ENCODE results near the gene PLA2G6.
A peak's percentile ranks its signal among the peaks of the same experiment; 100 is the strongest.

Gene PLA2G6

DNA sequence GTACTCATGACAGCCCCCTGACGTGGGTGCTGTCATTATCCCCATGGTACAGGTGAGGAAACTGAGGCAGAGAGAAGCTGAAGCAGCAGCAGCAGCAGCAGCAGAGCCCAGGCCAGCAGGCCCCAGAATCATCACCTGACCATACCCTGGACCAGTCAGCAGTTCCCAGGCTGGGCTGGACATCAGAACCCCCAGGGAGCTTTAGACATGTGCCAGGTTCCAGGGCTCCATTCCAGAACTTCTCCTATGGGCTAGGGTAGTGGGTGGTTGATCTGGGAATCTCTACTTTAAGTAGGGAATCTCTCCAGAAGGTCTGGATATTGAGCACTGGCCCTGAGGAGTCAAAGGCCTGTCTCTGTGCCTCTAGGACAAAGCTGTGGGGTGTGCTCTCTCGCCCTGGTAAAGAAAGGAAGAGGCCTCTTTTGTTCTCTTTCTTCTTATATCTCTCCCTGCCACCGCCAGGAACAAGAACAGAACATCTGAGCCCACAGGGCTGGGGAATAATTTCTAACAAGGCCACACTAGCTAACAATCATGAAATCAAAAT, 46.8 kb upstream of the PLA2G6 start:
- no peak overlapping the region for H3K23ac ChIP-seq (ENCODE audit: low read length)
- H2BK5ac ChIP-seq (ENCODE audit: low read depth, low read length, poor library complexity) = no peak overlapping the region
- no peak overlapping the region for H3K9ac ChIP-seq (ENCODE audit: low read length)
- no CpG with 5 or more reads among the region's 3 CpGs for WGBS (ENCODE audit: extremely low coverage, insufficient coverage, insufficient read length)
- no peak overlapping the region for H3K27ac ChIP-seq (ENCODE audit: low read depth, low read length)
- no peak overlapping the region for H2AK5ac ChIP-seq (ENCODE audit: low read length)
- H2BK12ac ChIP-seq (ENCODE audit: low read length) = no peak overlapping the region
- H4K91ac ChIP-seq (ENCODE audit: low read depth, low read length) = no peak overlapping the region
- peaks cover 78 to 80% of the 10 kb centered on the region in 2 experiments for H3K36me3 ChIP-seq (ENCODE audit: control insufficient read depth in 1 of 2, insufficient read depth in 2 of 2, low read length in 2 of 2)
- no peaks in the 10 kb centered on the region for H3K79me1 ChIP-seq (ENCODE audit: low read length)
- no peak overlapping the region for H3K18ac ChIP-seq (ENCODE audit: low read length)
- H3K27me3 ChIP-seq (ENCODE audit: insufficient read depth, low read length) = no peaks in the 10 kb centered on the region
- H3K79me2 ChIP-seq (ENCODE audit: control insufficient read depth, insufficient read depth, low read length, poor library complexity) = no peaks in the 10 kb centered on the region
- no peak overlapping the region for H4K12ac ChIP-seq (ENCODE audit: low read depth, low read length)
- H3K4me3 ChIP-seq (ENCODE audit: low read depth, low read length) = no peak overlapping the region
- no peak overlapping the region for H3K4me2 ChIP-seq (ENCODE audit: low read length)
- no peak overlapping the region for H3K4ac ChIP-seq (ENCODE audit: low read depth, low read length)
- H3K4me1 ChIP-seq (ENCODE audit: control insufficient read depth in 1 of 2, insufficient read depth in 2 of 2, low read length in 2 of 2) = peaks cover 0 to under 1% of the 10 kb centered on the region in 2 experiments
- H2BK120ac ChIP-seq (ENCODE audit: insufficient read depth, low read length, poor library complexity) = no peak overlapping the region
- no peak for DNase-seq
- no peak overlapping the region for H2AFZ ChIP-seq (ENCODE audit: insufficient read depth, low read length, poor library complexity)
- no peaks in the 10 kb centered on the region for H3K9me3 ChIP-seq (ENCODE audit: insufficient read depth, low read depth, low read length)
- H3K14ac ChIP-seq (ENCODE audit: low read length) = no peak overlapping the region
- H4K8ac ChIP-seq (ENCODE audit: low read depth, low read length) = no peak overlapping the region

GRCh38 chr22:38226853-38227649, 45.4 kb upstream of the PLA2G6 start:
- no peak overlapping the region for H4K91ac ChIP-seq (ENCODE audit: low read depth, low read length)

DNA sequence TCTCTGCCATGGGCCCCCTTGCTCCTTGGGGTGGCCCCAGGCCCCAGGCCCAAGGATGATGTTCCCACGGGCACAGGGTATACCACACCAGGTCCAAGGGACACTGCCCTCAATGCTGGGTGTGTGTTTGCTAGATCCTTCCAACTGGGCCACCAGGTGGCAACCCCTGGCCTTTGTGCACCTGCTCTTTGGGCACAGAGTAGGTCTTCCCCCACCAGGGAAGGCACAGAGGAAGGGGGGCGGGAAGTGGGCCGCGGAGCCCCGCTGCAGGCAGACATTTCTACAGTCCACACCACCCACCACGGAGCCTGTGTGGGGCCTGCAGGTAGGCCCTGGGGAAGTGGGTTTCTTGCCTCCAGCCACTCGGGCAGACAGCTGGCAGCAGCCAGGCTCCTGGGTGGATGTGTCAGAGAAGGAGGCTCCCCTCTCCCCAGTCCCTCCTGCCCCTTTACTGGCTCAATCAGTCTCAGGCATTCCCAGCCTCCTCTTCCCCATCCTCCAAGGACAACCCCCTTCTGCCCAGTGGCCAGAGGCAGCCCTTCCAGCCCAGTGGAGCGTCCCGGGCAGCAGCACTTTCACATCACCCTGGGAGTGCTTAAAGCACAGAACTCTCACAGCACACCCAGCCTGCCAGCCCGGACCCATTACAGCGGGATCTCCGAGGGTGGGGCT, 41.8 kb upstream of the PLA2G6 start:
- no peak overlapping the region for H3K14ac ChIP-seq (ENCODE audit: low read length)

More at GRCh38 chr22:38226853-38227649, 45.4 kb upstream of the PLA2G6 start:
- 100% methylated on average over 4 of the region's 25 CpGs for WGBS (ENCODE audit: extremely low coverage, insufficient coverage, insufficient read length)
- Histone ChIP-seq H3K23ac (ENCODE audit: low read length) (no peak overlapping the region), H3K14ac (ENCODE audit: low read length) (no peak overlapping the region), H4K12ac (ENCODE audit: low read depth, low read length) (no peak overlapping the region), H2BK5ac (ENCODE audit: low read depth, low read length, poor library complexity) (no peak overlapping the region), H2AFZ (ENCODE audit: insufficient read depth, low read length, poor library complexity) (no peak overlapping the region), H3K27me3 (ENCODE audit: insufficient read depth, low read length) (no peaks in the 10 kb centered on the region), H3K27ac (ENCODE audit: low read depth, low read length) (no peak overlapping the region), H3K79me1 (ENCODE audit: low read length) (no peaks in the 10 kb centered on the region), H3K4me1 (ENCODE audit: control insufficient read depth in 1 of 2, insufficient read depth in 2 of 2, low read length in 2 of 2) (peaks cover 5 to 7% of the 10 kb centered on the region in 2 experiments), H3K4me2 (ENCODE audit: low read length) (no peak overlapping the region), H3K9ac (ENCODE audit: low read length) (no peak overlapping the region), H2BK12ac (ENCODE audit: low read length) (no peak overlapping the region), H3K79me2 (ENCODE audit: control insufficient read depth, insufficient read depth, low read length, poor library complexity) (no peaks in the 10 kb centered on the region), H3K9me3 (ENCODE audit: insufficient read depth, low read depth, low read length) (no peaks in the 10 kb centered on the region), H2BK120ac (ENCODE audit: insufficient read depth, low read length, poor library complexity) (no peak overlapping the region), H3K4ac (ENCODE audit: low read depth, low read length) (no peak overlapping the region), H3K4me3 (ENCODE audit: low read depth, low read length) (no peak overlapping the region), H4K8ac (ENCODE audit: low read depth, low read length) (no peak overlapping the region), H2AK5ac (ENCODE audit: low read length) (no peak overlapping the region), H3K36me3 (ENCODE audit: control insufficient read depth in 1 of 2, insufficient read depth in 2 of 2, low read length in 2 of 2) (peaks cover 67 to 78% of the 10 kb centered on the region in 2 experiments), H3K18ac (ENCODE audit: low read length) (no peak overlapping the region)
- no peak for DNase-seq

DNA sequence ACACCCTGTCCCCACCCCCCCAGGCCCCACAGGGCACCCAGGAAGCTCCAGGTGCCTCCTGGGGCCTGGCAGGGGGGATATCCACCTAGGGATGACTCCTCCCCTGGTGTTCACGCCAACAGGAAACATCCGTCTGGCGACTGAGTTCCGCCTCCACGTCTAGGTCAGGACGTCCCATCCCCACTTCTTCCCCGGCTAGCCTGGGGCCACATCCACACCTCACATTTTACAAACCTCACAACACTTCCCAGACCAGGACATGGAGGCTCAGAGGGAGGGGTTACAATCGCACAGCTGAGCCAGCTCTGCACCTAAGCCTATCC, 41.1 kb upstream of the PLA2G6 start:
- H3K4me2 ChIP-seq (ENCODE audit: low read length) = no peak overlapping the region
- no peak overlapping the region for H2BK5ac ChIP-seq (ENCODE audit: low read depth, low read length, poor library complexity)
- H4K8ac ChIP-seq (ENCODE audit: low read depth, low read length) = no peak overlapping the region
- H3K9me3 ChIP-seq (ENCODE audit: insufficient read depth, low read depth, low read length) = no peaks in the 10 kb centered on the region
- no peak overlapping the region for H3K23ac ChIP-seq (ENCODE audit: low read length)
- no peak overlapping the region for H3K27ac ChIP-seq (ENCODE audit: low read depth, low read length)
- H2BK12ac ChIP-seq (ENCODE audit: low read length) = no peak overlapping the region
- peaks cover 53 to 63% of the 10 kb centered on the region in 2 experiments for H3K36me3 ChIP-seq (ENCODE audit: control insufficient read depth in 1 of 2, insufficient read depth in 2 of 2, low read length in 2 of 2)
- H3K79me1 ChIP-seq (ENCODE audit: low read length) = peaks cover 13% of the 10 kb centered on the region
- H3K27me3 ChIP-seq (ENCODE audit: insufficient read depth, low read length) = no peaks in the 10 kb centered on the region
- no peak overlapping the region for H4K91ac ChIP-seq (ENCODE audit: low read depth, low read length)
- H3K14ac ChIP-seq (ENCODE audit: low read length) = no peak overlapping the region
- H3K4me1 ChIP-seq (ENCODE audit: control insufficient read depth in 1 of 2, insufficient read depth in 2 of 2, low read length in 2 of 2) = peaks cover 17 to 22% of the 10 kb centered on the region in 2 experiments
- no peak overlapping the region for H3K18ac ChIP-seq (ENCODE audit: low read length)
- H3K9ac ChIP-seq (ENCODE audit: low read length) = no peak overlapping the region
- no peak overlapping the region for H2BK120ac ChIP-seq (ENCODE audit: insufficient read depth, low read length, poor library complexity)
- H4K12ac ChIP-seq (ENCODE audit: low read depth, low read length) = no peak overlapping the region
- no CpG with 5 or more reads among the region's 8 CpGs for WGBS (ENCODE audit: extremely low coverage, insufficient coverage, insufficient read length)
- peaks cover 3% of the 10 kb centered on the region for H3K79me2 ChIP-seq (ENCODE audit: control insufficient read depth, insufficient read depth, low read length, poor library complexity)
- peak in 1 of 2 donors; percentile 26 for DNase-seq
- no peak overlapping the region for H3K4ac ChIP-seq (ENCODE audit: low read depth, low read length)
- H3K4me3 ChIP-seq (ENCODE audit: low read depth, low read length) = no peak overlapping the region
- H2AFZ ChIP-seq (ENCODE audit: insufficient read depth, low read length, poor library complexity) = no peak overlapping the region
- no peak overlapping the region for H2AK5ac ChIP-seq (ENCODE audit: low read length)

More for the DNA sequence above, 41.8 kb upstream of the PLA2G6 start:
- Histone ChIP-seq H4K91ac (ENCODE audit: low read depth, low read length) (no peak overlapping the region), H3K36me3 (ENCODE audit: control insufficient read depth in 1 of 2, insufficient read depth in 2 of 2, low read length in 2 of 2) (peaks cover 59 to 70% of the 10 kb centered on the region in 2 experiments), H3K4me3 (ENCODE audit: low read depth, low read length) (no peak overlapping the region), H3K18ac (ENCODE audit: low read length) (no peak overlapping the region), H2AFZ (ENCODE audit: insufficient read depth, low read length, poor library complexity) (no peak overlapping the region), H3K9ac (ENCODE audit: low read length) (no peak overlapping the region), H3K27me3 (ENCODE audit: insufficient read depth, low read length) (no peaks in the 10 kb centered on the region), H3K79me2 (ENCODE audit: control insufficient read depth, insufficient read depth, low read length, poor library complexity) (peaks cover 3% of the 10 kb centered on the region), H2BK12ac (ENCODE audit: low read length) (no peak overlapping the region), H4K12ac (ENCODE audit: low read depth, low read length) (no peak overlapping the region), H3K9me3 (ENCODE audit: insufficient read depth, low read depth, low read length) (no peaks in the 10 kb centered on the region), H3K23ac (ENCODE audit: low read length) (no peak overlapping the region), H3K79me1 (ENCODE audit: low read length) (peaks cover 8% of the 10 kb centered on the region), H3K4me2 (ENCODE audit: low read length) (no peak overlapping the region), H3K27ac (ENCODE audit: low read depth, low read length) (no peak overlapping the region), H3K4ac (ENCODE audit: low read depth, low read length) (no peak overlapping the region), H2BK5ac (ENCODE audit: low read depth, low read length, poor library complexity) (no peak overlapping the region), H4K8ac (ENCODE audit: low read depth, low read length) (no peak overlapping the region), H3K4me1 (ENCODE audit: control insufficient read depth in 1 of 2, insufficient read depth in 2 of 2, low read length in 2 of 2) (peaks cover 12 to 17% of the 10 kb centered on the region in 2 experiments), H2AK5ac (ENCODE audit: low read length) (no peak overlapping the region), H2BK120ac (ENCODE audit: insufficient read depth, low read length, poor library complexity) (no peak overlapping the region)
- WGBS (ENCODE audit: extremely low coverage, insufficient coverage, insufficient read length) = no CpG with 5 or more reads among the region's 12 CpGs
- DNase-seq = no peak
